Stimulated activated CD4-positive, alpha-beta T cell treated with anti-CD3 and anti-CD28 coated beads, Interleukin-15, amount 100 ng/mL, for 24 hours (primary cell): ENCODE data around the gene GSS.

ENCODE experiments used
- DNase-seq: peaks from one replicate; pipeline ENCODE4 v3.0.0-alpha.2; 2020

The GSS gene

GRCh38 chr20:34955231-34956040, at the start of gene GSS, which contains the start of gene MYH7B:
Gene GSS (minus strand): TSS chr20:34955806. CDS start chr20:34951852, 3,954 bp downstream.
Gene MYH7B (plus strand): TSS chr20:34955868. CDS start chr20:34978006, 22,138 bp downstream.
- DNase-seq: peak; percentile 99

GRCh38 chr20:35004749-35005462, 49.3 kb upstream of the GSS start:
- no peak for DNase-seq

GRCh38 chr20:35004051-35004725, 48.6 kb upstream of the GSS start:
- DNase-seq: no peak

GRCh38 chr20:35003211-35004031, 47.8 kb upstream of the GSS start:
- DNase-seq: no peak

- DNase-seq: no peak
Observed at GRCh38 chr20:35002426-35003210, 47.0 kb upstream of the GSS start.

- DNase-seq: no peak
Observed at GRCh38 chr20:35001596-35002362, 46.2 kb upstream of the GSS start.

GRCh38 chr20:35000922-35001595, 45.5 kb upstream of the GSS start:
- no peak for DNase-seq

- DNase-seq: no peak
Observed at GRCh38 chr20:35000311-35000921, 44.8 kb upstream of the GSS start.

- DNase-seq: no peak
Observed at GRCh38 chr20:34999782-35000181, 44.2 kb upstream of the GSS start.

GRCh38 chr20:34999021-34999451, 43.4 kb upstream of the GSS start:
- DNase-seq: no peak

- no peak for DNase-seq
Observed at GRCh38 chr20:34998331-34998950, 42.8 kb upstream of the GSS start.

- no peak for DNase-seq
Observed at GRCh38 chr20:34997774-34998173, 42.2 kb upstream of the GSS start.

GRCh38 chr20:34997131-34997561, 41.5 kb upstream of the GSS start:
- peak; percentile 24 for DNase-seq

GRCh38 chr20:34996243-34997028, 40.8 kb upstream of the GSS start:
- no peak for DNase-seq

GRCh38 chr20:34995696-34996095, 40.1 kb upstream of the GSS start:
- no peak for DNase-seq

GRCh38 chr20:34995192-34995591, 39.6 kb upstream of the GSS start:
- no peak for DNase-seq

- no peak for DNase-seq
Observed at GRCh38 chr20:34994509-34995131, 39.0 kb upstream of the GSS start.

GRCh38 chr20:34993941-34994508, 38.4 kb upstream of the GSS start:
- no peak for DNase-seq
